Measurements from ENCODE around the gene LKAAEAR1. TPM values are rescaled to one million over a fixed set of nuclear protein-coding genes. Genes with fewer than 3 reads are reported as not detected.
A peak's percentile ranks its signal among the peaks of the same experiment; 100 is the strongest.

The LKAAEAR1 gene
- total and polyA plus RNA-seq, 2 of the 13 experiments (the other 11 are each of a cell fraction or from before 2014, with no cell fraction given) = not detected

GRCh38 chr20:64049060-64049877 lies 34.9 kb downstream of the LKAAEAR1 start, which contains the start of gene SOX18 (continued):
- TF ChIP-seq ZBTB40 (IDR thresholded peaks at IDR 0.05) (no peak), ZBTB40 (CRISPR knock-in tag; IDR thresholded peaks at IDR 0.05) (no peak), ZNF781 (CRISPR knock-in tag; IDR thresholded peaks at IDR 0.05; ENCODE audit: borderline replicate concordance, not compliant biosample characterization) (no peak), YY1 (IDR thresholded peaks at IDR 0.05; ENCODE audit: insufficient read depth, insufficient replicate concordance, low read depth, low read length) (peak; percentile 44), GMEB2 (CRISPR knock-in tag; IDR thresholded peaks at IDR 0.05; ENCODE audit: low read depth) (no peak), ZNF256 (CRISPR knock-in tag; conservative IDR thresholded peaks at IDR 0.05) (no peak), MEIS1 (CRISPR knock-in tag; IDR thresholded peaks at IDR 0.05; ENCODE audit: borderline replicate concordance) (no peak), EED (CRISPR knock-in tag; IDR thresholded peaks at IDR 0.05) (no peak), ZHX1 (CRISPR knock-in tag; IDR thresholded peaks at IDR 0.05; ENCODE audit: low read depth) (no peak; the same call in 1 of the 2 replicates), RCOR2 (CRISPR knock-in tag; IDR thresholded peaks at IDR 0.05) (no peak; the same call in 1 of the 2 replicates), KLF11 (CRISPR knock-in tag; IDR thresholded peaks at IDR 0.05) (no peak), ZNF644 (CRISPR knock-in tag; IDR thresholded peaks at IDR 0.05; ENCODE audit: low read depth) (no peak)
- TF ChIP-seq, protein P1, sequence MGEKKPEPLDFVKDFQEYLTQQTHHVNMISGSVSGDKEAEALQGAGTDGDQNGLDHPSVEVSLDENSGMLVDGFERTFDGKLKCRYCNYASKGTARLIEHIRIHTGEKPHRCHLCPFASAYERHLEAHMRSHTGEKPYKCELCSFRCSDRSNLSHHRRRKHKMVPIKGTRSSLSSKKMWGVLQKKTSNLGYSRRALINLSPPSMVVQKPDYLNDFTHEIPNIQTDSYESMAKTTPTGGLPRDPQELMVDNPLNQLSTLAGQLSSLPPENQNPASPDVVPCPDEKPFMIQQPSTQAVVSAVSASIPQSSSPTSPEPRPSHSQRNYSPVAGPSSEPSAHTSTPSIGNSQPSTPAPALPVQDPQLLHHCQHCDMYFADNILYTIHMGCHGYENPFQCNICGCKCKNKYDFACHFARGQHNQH (CRISPR knock-in tag; IDR thresholded peaks at IDR 0.05) = no peak

Data from HepG2 (cell line).